IMR-90 (cell line): ENCODE measurements around the gene WDR47. TPM values are rescaled to one million over a fixed set of nuclear protein-coding genes. Genes with fewer than 3 reads are reported as not detected.

Experiments
- ATAC-seq: fragments of 200-7000 bp; cut with Tn5 transposase; 2 replicates; pipeline ENCODE4 v1.9.1; 2020; ENCODE audit warnings: low read depth, mild to moderate bottlenecking, moderate library complexity
- BruUV-seq: library from RNA; stranded (reverse); fragments of 400-500 nt; replicated peaks from 2 replicates; lab custom pipeline; 2021; lab: Mats Ljungman, UMichigan
- CTCF ChIA-PET: fragments of 300-600 bp; formaldehyde crosslinking; extraction: SDS; loops from one replicate; lab custom pipeline; 2021; ENCODE audit warnings: antibody characterized with exemption; lab: Yijun Ruan, JAX
- POLR2A ChIA-PET: fragments of 300-600 bp; sonication (Branson Sonifier 250); formaldehyde crosslinking; loops from one replicate; lab custom pipeline; 2022; ENCODE audit warnings: antibody characterized with exemption; ENCODE audit not compliant: unreplicated experiment; lab: Charles Lee
- DNase-seq: peaks from one replicate; pipeline ENCODE4 v3.0.0; 2013
- H2AFZ ChIP-seq: replicated peaks from 2 replicates; pipeline ENCODE3; 2013; ENCODE audit warnings: low read length, mild to moderate bottlenecking; ENCODE audit not compliant: poor library complexity
- H2AK5ac ChIP-seq: 2 replicates; pipeline ENCODE4 v1.6.1; 2013; ENCODE audit warnings: low read depth, low read length, inconsistent platforms
- H2AK9ac ChIP-seq: replicated peaks from 2 replicates; pipeline ENCODE3; 2013; ENCODE audit warnings: mild to moderate bottlenecking, low read depth, low read length, moderate library complexity; ENCODE audit not compliant: poor library complexity
- H2BK120ac ChIP-seq: 2 replicates; pipeline ENCODE4 v1.6.1; 2013; ENCODE audit warnings: low read depth, low read length, inconsistent platforms
- H2BK15ac ChIP-seq: 3 replicates; pipeline ENCODE4 v1.6.1; 2013; ENCODE audit warnings: low read depth, low read length, inconsistent platforms
- H2BK20ac ChIP-seq: 2 replicates; pipeline ENCODE4 v1.6.1; 2013; ENCODE audit warnings: low read depth, mild to moderate bottlenecking, inconsistent platforms, low read length, moderate library complexity
- H2BK5ac ChIP-seq: 2 replicates; pipeline ENCODE4 v1.6.1; 2013; ENCODE audit warnings: mild to moderate bottlenecking, low read depth, low read length, inconsistent platforms; ENCODE audit not compliant: poor library complexity, severe bottlenecking
- H3K14ac ChIP-seq: replicated peaks from 2 replicates; pipeline ENCODE4 v1.6.1; 2013; ENCODE audit warnings: low read depth, low read length, inconsistent platforms
- H3K18ac ChIP-seq: 2 replicates; pipeline ENCODE4 v1.6.1; 2013; ENCODE audit warnings: low read depth, low read length, control low read depth
- H3K23ac ChIP-seq: 2 replicates; pipeline ENCODE4 v1.6.1; 2013; ENCODE audit warnings: low read depth, low read length, inconsistent platforms
- H3K27ac ChIP-seq: 2 replicates; pipeline ENCODE4 v1.5.1; 2013; ENCODE audit warnings: mild to moderate bottlenecking, control low read depth, low read length; ENCODE audit not compliant: insufficient read depth
- H3K27me3 ChIP-seq: 2 replicates; pipeline ENCODE4 v1.6.1; 2013; ENCODE audit warnings: low read length; ENCODE audit not compliant: control insufficient read depth, insufficient read depth
- H3K36me3 ChIP-seq: 2 replicates; pipeline ENCODE4 v1.6.1; 2013; ENCODE audit warnings: low read length, mixed read lengths; ENCODE audit not compliant: control insufficient read depth, insufficient read depth
- H3K4ac ChIP-seq: 2 replicates; pipeline ENCODE4 v1.6.1; 2013; ENCODE audit warnings: low read depth, low read length, inconsistent platforms
- H3K4me1 ChIP-seq: 2 replicates; pipeline ENCODE4 v1.6.1; 2013; ENCODE audit warnings: low read length, mixed read lengths; ENCODE audit not compliant: control insufficient read depth, insufficient read depth
- H3K4me2 ChIP-seq: 2 replicates; pipeline ENCODE4 v1.6.1; 2013; ENCODE audit warnings: low read depth, mild to moderate bottlenecking, control low read depth, low read length, moderate library complexity
- H3K4me3 ChIP-seq: 2 replicates; pipeline ENCODE4 v1.5.1; 2013; ENCODE audit warnings: low read depth, mild to moderate bottlenecking, control low read depth, low read length, moderate library complexity; ENCODE audit not compliant: insufficient read depth
- H3K56ac ChIP-seq: 2 replicates; pipeline ENCODE4 v1.6.1; 2013; ENCODE audit warnings: low read length, inconsistent platforms; ENCODE audit not compliant: insufficient read depth; ENCODE audit errors: extremely low read depth
- H3K79me1 ChIP-seq, 2 experiments: 2 replicates each; pipeline ENCODE4 v1.6.1; 2013; ENCODE audit warnings: low read length in 2 of 2, inconsistent platforms in 1 of 2, low read depth in 1 of 2
- H3K9ac ChIP-seq: 2 replicates; pipeline ENCODE4 v1.6.1; 2013; ENCODE audit warnings: low read depth, low read length, control low read depth
- H3K9me1 ChIP-seq: 2 replicates; pipeline ENCODE4 v1.6.1; 2013; ENCODE audit warnings: low read length, inconsistent platforms; ENCODE audit not compliant: insufficient read depth
- H3K9me3 ChIP-seq: 2 replicates; pipeline ENCODE4 v1.6.1; 2013; ENCODE audit warnings: low read length; ENCODE audit not compliant: control insufficient read depth, insufficient read depth
- H4K20me1 ChIP-seq: 2 replicates; pipeline ENCODE4 v1.6.1; 2013; ENCODE audit warnings: low read length, inconsistent platforms; ENCODE audit not compliant: insufficient read depth
- H4K5ac ChIP-seq: 2 replicates; pipeline ENCODE4 v1.6.1; 2013; ENCODE audit warnings: mild to moderate bottlenecking, low read depth, low read length, control low read depth
- H4K8ac ChIP-seq, 2 experiments: 2 replicates each; pipeline ENCODE4 v1.6.1; 2013; ENCODE audit warnings: low read depth in 2 of 2, low read length in 2 of 2, control low read depth in 1 of 2, inconsistent platforms in 1 of 2
- H4K91ac ChIP-seq: 2 replicates; pipeline ENCODE4 v1.6.1; 2013; ENCODE audit warnings: low read depth, low read length, inconsistent platforms; ENCODE audit not compliant: insufficient read depth
- CEBPB ChIP-seq: IDR thresholded peaks from 2 replicates; pipeline ENCODE4 v1.6.1; 2012; ENCODE audit warnings: low read depth, low read length, improper control_type of control experiment
- CHD1 ChIP-seq: IDR thresholded peaks from 2 replicates; pipeline ENCODE4 v1.6.1; 2012; ENCODE audit warnings: low read depth, low read length, improper control_type of control experiment
- CTCF ChIP-seq: conservative IDR thresholded peaks from 2 replicates; pipeline ENCODE4 v1.5.1; 2012; ENCODE audit warnings: mild to moderate bottlenecking, low read depth, low read length, improper control_type of control experiment
- ELK1 ChIP-seq: fragments of 150-350 bp; IDR thresholded peaks from 2 replicates; pipeline ENCODE4 v1.6.1; 2016; ENCODE audit warnings: low read depth, mild to moderate bottlenecking, low read length, moderate library complexity, borderline replicate concordance
- MAFK ChIP-seq: IDR thresholded peaks from 2 replicates; pipeline ENCODE4 v1.6.1; 2012; ENCODE audit warnings: low read depth, low read length, improper control_type of control experiment
- MAZ ChIP-seq: IDR thresholded peaks from 2 replicates; pipeline ENCODE4 v1.6.1; 2012; ENCODE audit warnings: low read depth, mild to moderate bottlenecking, low read length, improper control_type of control experiment, moderate library complexity, borderline replicate concordance
- MXI1 ChIP-seq: IDR thresholded peaks from 2 replicates; pipeline ENCODE4 v1.6.1; 2012; ENCODE audit warnings: low read depth, mild to moderate bottlenecking, low read length, moderate library complexity, borderline replicate concordance
- NFE2L2 ChIP-seq: fragments of 150-350 bp; IDR thresholded peaks from 2 replicates; pipeline ENCODE4 v1.6.1; 2016; ENCODE audit warnings: low read depth, mild to moderate bottlenecking, low read length
- POLR2A ChIP-seq: IDR thresholded peaks from 2 replicates; pipeline ENCODE4 v1.6.1; 2012; ENCODE audit warnings: mild to moderate bottlenecking, low read depth, low read length
- RAD21 ChIP-seq: IDR thresholded peaks from 2 replicates; pipeline ENCODE4 v1.6.1; 2012; ENCODE audit warnings: low read length, improper control_type of control experiment
- RFX5 ChIP-seq: IDR thresholded peaks from 2 replicates; pipeline ENCODE4 v1.8.0; 2012; ENCODE audit warnings: low read depth, mild to moderate bottlenecking, low read length, moderate library complexity
- SMC3 ChIP-seq: fragments of 150-350 bp; IDR thresholded peaks from 2 replicates; pipeline ENCODE4 v1.6.1; 2016; ENCODE audit warnings: low read depth, mild to moderate bottlenecking, antibody characterized with exemption, low read length, moderate library complexity
- dilution Hi-C: fragments of 300-500 bp; cut with HindIII; formaldehyde crosslinking; loops from one replicate; pipeline ENCODE4 v1.14.3; 2018; ENCODE audit warnings: low sequenced_read_pairs; ENCODE audit not compliant: unreplicated experiment
- in situ Hi-C: fragments of 300-500 bp; cut with MboI; formaldehyde crosslinking; loops from 3 replicates; pipeline ENCODE4 v1.14.3; 2019; ENCODE audit warnings: low sequenced_read_pairs, inconsistent platforms, mixed read lengths
- intact Hi-C: fragments of 100-400 bp; cut with micrococcal nuclease; formaldehyde crosslinking; loops from 2 replicates; pipeline ENCODE4 v1.10.0; 2022
- polyA plus RNA-seq, 3 experiments: library from polyadenylated mRNA; depleted of rRNA; stranded (reverse); fragments of >200 nt; gene quantifications; 2 replicates each; pipeline ENCODE4 v1.2.3, GENCODE V29; 2012; ENCODE audit warnings: low replicate concordance in 1 of 3
- total RNA-seq: library from RNA; depleted of rRNA; stranded (reverse); fragments of >200 nt; gene quantifications from 2 replicates; pipeline ENCODE4 v1.2.3, GENCODE V29; 2012
- TF ChIP-seq, protein P1 (sequence below): fragments of 150-350 bp; IDR thresholded peaks from 2 replicates; pipeline ENCODE4 v1.6.1; 2017; ENCODE audit warnings: mild to moderate bottlenecking, antibody characterized with exemption, low read length, low read depth

The WDR47 gene
- total and polyA plus RNA-seq, 2 of the 4 experiments (the other 2 are of a cell fraction) = 8.2 to 17.4 TPM

DNA sequence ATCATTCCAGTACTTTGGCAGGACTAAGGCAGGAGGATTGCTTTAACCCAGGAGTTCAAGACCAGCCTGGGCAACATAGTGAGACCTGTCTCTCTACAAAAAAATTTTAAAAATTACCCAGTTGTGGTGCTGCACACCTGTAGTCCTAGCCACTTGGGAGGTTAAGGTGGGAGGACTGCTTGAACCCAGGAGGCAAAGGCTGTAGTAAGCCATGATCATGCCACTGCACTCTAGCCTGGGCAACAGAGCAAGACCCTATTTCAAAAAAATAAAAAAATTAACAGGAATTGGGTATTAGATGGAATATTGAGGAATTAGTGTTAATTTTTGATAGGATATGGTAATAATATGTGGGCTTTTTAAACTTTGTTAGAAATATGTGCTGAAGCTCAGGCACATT is 17.1 kb upstream of the WDR47 start:
- ChIA-PET CTCF (no interaction called here), POLR2A (no interaction called here)
- Histone ChIP-seq H3K23ac (no peak overlapping the region), H3K4ac (no peak overlapping the region), H2BK120ac (no peak overlapping the region), H2AK9ac (no peak overlapping the region), H3K27me3 (no peaks in the 10 kb centered on the region), H2BK15ac (no peak overlapping the region), H4K91ac (no peak overlapping the region), H3K14ac (no peak overlapping the region), H2BK5ac (no peak overlapping the region), H3K36me3 (peaks cover 5% of the 10 kb centered on the region), H2BK20ac (no peak overlapping the region), H3K9me3 (no peaks in the 10 kb centered on the region), H3K4me1 (no peaks in the 10 kb centered on the region), H3K56ac (no peak overlapping the region), H3K4me2 (no peak overlapping the region), H3K79me1 (no peaks in the 10 kb centered on the region; a peak in 1 of 4 replicates), H2AK5ac (no peak overlapping the region), H3K18ac (no peak overlapping the region), H3K9ac (no peak overlapping the region), H3K9me1 (no peaks in the 10 kb centered on the region), H2AFZ (no peak overlapping the region), H4K5ac (no peak overlapping the region), H3K4me3 (no peak overlapping the region), H3K27ac (no peak overlapping the region), H4K20me1 (no peaks in the 10 kb centered on the region), H4K8ac (no peak overlapping the region)
- no TSS peak for BruUV-seq
- in situ Hi-C loops (no loop called here), dilution Hi-C loops (no loop called here), intact Hi-C loops (no loop called here)
- TF ChIP-seq RAD21 = no peak
- TF ChIP-seq, protein P1, sequence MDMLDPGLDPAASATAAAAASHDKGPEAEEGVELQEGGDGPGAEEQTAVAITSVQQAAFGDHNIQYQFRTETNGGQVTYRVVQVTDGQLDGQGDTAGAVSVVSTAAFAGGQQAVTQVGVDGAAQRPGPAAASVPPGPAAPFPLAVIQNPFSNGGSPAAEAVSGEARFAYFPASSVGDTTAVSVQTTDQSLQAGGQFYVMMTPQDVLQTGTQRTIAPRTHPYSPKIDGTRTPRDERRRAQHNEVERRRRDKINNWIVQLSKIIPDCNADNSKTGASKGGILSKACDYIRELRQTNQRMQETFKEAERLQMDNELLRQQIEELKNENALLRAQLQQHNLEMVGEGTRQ = no peak
- TF ChIP-seq POLR2A = no peak
- no peak for TF ChIP-seq ELK1
- no peak for TF ChIP-seq RFX5
- TF ChIP-seq MAZ = no peak
- TF ChIP-seq CTCF = no peak
- no peak for TF ChIP-seq SMC3
- no peak for TF ChIP-seq NFE2L2
- TF ChIP-seq CHD1 = no peak
- no peak for TF ChIP-seq MAFK
- no peak for TF ChIP-seq MXI1
- no peak for TF ChIP-seq CEBPB
- ATAC-seq (no peak), DNase-seq (no peak)
